HG03571 (cell line): ENCODE measurements around the gene UNC5B.
"Not testable (repeated sequence)": the region's sequence is repeated elsewhere in the genome, so short reads cannot be mapped to it uniquely, and the experiment has no call there.

Experiments used
- ATAC-seq: cut with Tn5 transposase; IDR thresholded peaks from one replicate; pipeline ENCODE4 v1.9.1; 2021; ENCODE audit not compliant: unreplicated experiment

Gene UNC5B

DNA sequence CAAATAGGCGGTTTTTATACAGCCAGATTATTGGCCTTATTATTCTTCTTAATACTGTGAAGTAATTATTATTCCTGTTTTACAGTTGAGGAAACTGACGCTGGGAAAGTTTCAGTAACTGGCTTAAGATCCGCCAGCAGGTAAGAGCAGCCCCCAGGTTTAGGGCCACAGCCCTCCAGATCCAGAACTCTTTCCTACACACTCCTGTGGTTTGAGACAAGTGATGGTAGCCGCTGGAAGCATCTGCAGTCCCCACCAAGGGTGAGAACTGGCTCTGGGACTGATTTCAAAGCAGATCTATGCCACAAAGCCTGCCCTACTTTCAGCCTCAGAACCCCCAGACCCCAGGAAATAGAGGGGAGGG is 3.0 kb upstream of the UNC5B start:
- ATAC-seq, result no peak

DNA sequence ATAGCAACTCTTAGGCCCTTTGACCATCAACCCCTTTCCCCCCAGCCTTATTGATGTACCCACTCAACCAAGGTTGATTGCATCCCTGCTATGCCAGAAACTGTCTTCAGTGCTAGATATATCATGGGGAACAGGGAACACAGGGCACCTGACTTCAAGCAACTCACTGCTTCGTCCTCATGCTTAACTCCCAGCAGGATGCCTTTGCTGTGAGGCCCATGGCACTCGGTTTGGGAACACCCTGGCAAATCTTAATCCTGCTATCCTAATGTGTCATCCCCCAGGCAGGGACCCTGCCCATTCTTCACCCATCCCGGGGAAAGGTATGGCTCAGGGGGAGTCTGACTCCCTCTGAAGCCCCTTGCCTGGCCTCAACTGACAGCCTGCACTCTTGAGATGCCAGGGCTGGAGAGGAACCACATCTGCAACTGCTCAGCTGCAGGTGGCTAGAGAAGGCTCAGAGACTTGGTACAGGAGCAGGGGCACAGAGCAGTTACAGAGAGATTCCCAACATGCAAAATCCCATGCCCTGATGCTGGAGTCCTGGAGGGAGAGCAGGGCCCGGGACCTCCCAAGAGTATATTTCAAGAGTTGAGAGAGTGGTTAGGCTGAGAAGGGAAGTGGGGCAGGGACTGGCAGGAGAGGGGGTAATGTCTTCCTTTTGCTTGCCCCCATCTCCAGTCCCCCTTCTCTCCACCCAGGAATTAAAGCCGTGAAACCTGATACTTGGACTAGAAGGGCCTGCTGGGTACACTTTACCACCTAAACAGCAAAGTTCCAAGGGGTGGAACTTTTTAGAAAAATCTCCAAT is 2.4 kb upstream of the UNC5B start:
- ATAC-seq, result no peak

DNA sequence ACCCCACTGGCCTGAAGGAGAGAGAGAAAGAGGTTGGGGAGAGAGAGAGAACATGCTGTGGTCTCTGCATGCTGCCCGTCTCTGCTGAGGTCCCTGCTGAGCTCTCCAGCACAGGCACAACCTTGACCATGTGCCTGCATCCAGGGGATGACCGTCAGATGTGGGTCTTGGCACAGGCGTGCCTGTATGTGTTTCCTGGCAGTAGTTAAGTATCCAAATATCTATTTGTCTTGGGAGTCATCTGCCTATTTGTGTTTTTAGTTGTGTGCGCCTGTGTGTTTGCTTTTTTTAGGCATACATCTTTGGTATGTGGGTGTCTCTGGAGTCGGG is 1.9 kb upstream of the UNC5B start:
- ATAC-seq, result no peak

DNA sequence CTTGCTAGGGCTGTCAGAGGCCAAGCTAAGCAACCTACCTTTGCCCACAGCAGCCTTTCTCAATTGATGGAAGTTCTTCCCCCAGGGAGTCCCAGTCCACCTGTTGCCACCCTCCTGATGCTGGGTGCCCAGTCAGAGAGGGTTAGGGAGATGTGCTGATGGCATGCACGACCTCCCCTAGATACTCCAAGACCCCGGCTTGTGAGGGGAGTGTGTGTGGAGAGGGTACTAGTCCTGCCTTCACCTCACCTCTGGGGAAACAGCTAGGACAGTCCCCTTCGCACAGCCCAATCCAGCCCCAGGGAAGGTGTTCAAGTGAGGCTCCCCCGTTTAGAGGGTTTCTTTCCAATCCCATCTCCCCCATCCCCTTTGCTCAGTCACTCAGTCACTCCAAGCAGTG is 1.3 kb upstream of the UNC5B start:
- ATAC-seq, result no peak

DNA sequence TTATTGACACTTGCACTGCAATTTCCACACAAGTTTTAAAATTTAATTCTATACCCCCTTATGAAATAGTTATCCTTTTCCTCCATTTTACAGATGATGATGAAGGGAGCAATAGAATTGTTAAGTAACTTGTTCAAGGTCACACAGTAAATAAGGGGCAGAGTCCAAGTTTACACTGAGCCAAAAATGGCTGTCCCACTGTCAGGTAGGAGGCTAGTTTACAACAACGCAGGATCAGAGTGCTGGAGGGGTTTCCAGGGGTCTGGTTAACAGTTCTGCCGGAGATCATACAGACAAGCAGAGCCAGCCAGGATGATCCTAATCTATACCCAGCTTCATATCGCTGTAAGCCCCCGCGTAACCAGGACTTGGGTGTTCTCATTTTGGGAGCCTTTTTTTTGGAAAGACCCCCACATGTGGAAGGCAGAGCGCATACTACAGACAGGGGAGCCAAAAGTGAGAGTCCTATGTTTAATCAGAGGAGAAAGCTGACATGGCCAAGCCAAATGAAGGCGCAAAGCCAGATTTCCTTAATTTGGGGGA is 524 bp upstream of the UNC5B start:
- no peak for ATAC-seq

DNA sequence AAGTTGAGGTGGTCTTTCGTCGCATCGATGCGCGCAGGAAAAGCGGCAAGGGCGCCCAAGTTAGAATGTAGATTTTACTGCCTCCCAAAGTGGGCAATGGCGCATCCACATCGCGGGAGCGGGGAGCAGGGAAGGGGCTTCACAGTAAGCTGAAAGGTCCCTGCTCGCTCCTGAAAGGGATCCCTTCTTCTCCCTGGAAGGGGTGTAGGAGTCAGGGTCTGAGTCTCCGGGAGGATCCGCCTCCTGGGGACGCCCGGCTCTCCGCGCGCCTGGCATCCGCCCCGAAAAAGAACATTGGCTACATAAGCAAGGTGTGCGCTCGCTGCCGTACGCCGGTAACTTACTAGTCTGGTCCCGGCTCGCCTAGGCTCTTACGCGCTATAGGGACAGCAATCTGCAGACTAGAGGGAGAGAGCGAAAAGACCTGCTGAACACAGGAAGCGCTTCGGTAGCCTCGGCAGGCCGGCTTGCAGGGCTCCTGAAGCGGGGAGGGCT is 804 bp downstream of the UNC5B start:
- no peak for ATAC-seq

DNA sequence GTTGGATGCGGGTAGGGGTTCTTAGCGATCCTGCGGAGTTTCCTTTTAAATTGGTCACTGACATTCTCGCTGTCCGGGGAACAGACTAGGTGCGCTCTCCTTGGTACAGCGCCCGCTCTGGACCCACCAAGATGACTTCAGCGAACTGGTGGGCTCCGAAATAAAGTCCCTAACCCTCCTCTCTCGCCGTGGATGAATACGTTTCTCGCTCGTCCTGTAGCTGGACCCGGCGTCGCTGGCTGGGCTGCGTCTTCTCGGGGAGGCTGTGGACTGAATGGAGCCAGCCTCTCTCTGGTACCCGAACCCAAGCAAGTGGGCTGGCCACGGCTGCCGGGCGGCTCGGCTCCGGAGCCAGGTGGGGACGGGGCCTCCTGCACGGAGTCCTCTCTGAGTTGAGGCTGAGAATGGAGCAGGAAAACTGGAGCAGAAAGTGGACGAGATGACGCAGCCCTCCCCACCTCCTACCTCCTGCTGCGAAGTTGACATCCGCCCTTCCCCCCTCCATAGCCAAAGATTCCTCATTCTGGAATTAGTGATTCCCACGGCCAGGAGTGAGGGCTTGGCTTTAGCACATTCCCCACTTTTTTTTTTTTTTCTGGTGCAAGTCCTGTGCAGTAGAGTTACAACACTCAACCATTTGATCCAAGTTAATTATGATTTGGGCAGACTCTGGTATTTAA is 1.5 kb downstream of the UNC5B start:
- ATAC-seq, result no peak

DNA sequence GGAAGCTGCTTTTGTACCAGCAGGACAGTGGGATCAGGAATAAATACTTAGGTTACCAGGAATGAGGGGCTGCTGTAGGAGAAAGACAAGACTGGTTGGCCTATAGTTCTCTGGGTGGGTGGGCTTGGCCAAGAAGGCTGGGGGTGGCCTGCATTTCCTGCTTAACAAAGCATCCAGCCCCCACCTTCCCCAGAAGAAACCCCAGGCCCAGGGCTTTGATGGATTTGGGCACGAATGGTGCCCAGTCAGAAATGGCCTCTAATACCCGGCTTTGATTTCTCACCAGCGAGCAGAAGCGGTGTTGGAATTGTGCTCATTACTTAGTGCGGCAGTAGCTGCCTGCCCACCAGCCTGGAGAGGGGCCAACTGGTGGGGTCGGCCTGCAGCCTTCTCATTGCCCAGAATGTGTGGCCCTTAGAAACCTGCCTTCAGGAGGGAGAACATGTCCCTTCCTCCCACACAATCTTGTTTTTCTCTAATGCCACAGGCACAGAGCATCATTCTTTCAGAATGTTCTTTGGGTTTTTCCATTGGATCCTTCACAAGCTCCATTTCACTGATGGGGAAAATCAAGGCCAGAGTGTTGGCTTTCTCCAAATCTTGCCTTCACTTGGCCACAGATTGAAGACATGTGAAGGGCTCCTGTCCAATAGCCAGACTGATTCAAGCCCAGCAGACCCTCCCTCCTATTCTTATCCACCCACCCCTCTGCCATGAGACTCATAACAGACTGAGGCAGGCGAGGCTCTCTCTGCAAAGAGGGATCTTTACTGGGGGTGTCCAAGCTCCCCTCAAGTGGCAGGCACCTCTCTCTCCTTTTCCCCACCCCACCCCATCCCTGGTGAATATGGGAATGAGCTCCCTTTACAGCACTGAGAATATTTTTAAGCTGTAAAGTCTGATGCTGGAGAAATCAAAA is 2.5 kb downstream of the UNC5B start:
- no peak for ATAC-seq

DNA sequence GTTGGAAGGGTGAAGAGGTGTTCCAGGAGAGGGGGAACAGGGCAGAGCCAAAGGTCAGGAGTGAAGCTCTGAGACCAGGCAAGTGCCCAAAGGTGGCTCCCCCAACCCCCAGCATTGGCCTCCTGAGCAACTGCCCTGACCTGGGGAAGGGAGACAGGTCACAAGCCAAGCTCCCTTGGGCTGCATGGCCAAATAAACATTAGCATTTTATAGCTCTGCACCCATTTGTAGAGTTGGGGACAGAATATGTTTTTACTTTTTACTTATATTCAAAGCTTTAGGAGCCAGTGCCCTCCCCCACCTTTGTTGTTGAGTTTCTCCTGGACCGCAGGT is 4.0 kb downstream of the UNC5B start:
- no peak for ATAC-seq

DNA sequence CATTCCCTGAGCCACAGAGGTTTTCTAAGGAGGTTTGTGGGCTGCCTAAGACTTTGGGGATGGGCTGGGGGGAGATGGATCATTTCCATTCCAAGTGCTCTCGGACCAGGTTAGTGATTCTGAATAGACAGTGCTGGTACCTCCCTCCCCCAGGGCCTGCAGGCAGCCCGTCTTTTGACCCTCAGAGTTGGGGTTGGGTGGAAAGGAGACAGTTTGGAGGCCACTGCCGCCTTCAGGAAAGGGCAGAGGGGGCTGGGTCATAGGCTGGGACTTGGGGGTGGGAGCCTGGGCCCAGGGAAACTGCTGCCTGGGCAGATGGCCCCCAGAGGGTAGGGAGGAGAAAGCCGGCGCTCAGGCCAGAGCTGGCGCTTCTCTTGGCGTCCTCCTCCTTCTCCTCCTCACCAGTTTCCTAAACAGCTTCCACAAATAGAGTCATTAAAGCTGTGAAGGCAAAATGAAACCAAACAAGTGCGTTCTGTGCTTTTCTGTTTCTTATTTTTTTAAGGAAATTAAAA is 4.4 kb downstream of the UNC5B start:
- no peak for ATAC-seq

DNA sequence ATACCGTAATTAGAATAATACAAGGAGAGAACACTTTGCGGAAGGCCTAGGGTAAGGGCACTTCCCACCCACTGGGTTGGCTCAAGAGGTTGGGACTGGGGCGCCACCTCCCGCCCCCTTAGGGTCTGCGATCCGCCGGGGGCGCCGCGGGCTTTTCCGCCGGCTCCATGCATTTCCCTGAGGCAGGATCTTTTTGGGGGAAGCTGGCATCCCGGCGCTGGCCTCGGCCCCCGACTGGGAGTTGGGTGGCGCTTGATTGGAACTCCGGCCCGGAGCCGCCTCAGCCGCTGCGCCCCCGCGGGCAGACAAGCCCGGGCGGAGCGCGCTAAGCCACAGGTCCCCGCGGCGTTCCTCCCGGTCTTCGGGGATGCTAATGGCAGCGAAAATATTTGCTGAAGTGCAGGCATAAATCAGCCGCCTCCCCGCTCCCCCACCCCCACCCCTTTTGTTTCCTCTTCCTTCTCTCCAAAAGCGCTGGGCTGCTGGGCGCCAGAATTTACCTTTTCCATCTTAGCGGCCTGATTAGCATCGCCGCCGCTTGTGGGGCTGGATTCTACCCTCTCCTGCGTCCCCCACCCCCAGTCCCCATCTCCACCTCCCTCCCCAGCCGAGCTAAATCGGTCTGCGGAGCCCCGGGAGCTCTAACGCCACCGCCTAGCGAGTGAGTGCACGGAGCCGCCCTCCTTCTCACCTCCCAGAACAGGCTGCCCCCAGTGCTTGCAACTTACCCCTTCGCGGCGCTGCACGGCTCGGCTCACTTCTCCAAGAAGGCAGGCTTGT is 5.1 kb downstream of the UNC5B start:
- ATAC-seq, result no peak

DNA sequence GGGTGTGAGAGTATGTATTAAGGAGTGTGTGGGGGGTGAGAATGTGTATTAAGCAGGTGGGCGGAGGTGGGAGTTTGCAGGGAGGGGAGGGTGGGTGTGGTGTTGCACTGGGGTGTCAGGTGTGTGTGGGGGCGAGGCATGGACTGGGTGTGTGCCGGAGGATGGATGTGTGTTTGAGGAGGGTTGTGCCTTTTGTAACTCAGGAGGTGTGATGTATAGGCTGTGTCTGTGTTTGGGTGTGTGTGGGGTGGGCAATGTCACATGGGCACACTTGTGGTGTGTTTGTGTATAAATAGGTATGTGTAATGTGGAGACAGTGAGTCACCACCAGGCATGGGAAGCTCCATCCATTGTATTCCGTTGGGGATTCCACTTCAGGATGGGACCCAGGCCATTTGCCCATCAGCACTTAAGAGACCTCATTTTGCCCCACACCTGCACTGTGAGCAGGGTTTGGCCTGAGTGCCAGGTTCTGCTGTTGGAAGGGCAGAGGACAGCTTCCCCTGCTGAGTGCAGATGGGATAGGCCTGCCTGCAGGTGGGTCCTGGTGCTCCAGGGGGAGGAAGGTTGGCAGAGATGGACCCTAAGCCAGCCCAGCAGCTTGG is 5.8 kb downstream of the UNC5B start:
- no peak for ATAC-seq

DNA sequence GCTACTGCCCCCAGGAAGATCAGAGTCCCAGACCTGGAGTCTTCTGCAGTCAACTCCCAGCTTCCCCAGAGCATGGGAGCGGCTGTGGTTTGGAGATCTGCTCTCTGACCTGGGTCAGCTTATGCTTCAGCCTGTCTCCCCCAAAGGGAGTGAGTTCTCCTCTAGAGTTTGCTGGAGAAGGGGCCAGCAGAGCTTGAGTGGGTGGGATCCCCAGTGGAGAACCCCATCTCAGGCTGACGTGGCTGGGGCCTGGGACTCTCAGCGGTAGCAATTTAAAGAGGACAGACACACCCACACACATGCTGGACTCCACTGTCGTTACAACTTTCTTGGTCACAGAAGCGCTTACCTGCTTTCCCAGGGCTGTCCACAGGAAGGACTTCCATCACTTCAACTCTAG is 6.3 kb downstream of the UNC5B start:
- no peak for ATAC-seq

DNA sequence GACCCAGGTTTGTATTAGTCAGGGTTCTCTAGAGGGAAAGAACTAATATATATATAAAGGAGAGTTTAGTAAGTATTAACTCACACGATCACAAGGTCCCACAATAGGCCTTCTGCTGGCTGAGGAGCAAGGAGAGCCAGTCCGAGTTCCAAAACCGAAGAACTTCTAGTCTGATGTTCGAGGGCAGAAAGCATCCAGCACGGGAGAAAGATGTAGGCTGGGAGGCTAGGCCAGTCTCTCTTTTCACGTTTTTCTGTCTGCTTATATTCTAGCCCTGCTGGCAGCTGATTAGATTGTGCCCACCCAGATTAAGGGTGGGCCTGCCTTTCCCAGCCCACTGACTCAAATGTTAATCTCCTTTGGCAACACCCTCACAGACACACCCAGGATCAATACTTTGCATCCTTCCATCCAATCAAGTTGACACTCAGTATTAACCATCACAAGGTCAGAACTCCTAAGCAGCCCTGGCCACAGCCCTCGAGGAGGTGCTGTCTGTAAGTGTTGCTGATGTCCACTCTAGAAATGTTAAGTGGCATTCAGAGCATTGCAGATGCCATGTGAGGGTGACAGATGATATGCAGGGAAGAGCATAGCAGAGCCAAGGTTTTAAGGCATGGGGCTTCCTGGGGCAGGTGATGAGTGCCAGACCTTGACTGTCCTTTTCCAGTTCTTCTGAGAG is 7.0 kb downstream of the UNC5B start:
- ATAC-seq, result not testable (repeated sequence)

DNA sequence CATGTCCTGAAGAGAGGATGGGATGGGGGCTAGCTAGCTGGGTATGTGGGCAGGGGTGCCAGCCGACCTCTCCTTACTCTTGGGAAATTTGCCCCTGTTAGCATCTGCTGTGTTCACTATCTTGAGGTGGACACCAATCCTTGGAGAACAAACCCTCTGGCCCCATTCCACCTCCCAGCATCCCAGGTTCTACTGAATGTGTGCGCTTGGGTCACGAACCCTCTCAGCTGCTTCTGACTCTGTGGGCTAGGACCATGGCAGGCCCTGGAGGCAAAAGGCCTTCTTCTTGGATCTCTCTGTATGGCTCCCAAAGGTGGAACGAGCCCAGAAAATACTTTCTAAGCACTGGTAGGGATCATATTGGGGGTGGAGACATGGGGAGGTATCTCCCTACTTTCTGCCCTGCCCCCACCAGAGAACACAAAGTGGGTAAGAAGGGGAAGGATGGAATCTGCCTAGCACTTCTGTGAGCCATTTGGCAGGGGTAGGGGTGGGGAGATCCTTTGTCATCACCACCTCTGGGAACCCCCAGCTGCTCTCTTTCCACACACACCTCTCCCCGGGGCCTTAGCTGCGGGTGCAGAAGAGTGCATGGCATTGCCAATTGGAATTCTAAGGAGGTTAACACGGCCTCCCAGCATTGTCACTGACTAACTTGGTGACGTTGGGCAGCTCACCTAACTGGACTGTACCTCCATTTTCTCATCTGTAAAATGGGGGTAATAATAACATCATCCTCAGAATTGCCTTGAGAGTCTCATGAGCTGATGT is 7.7 kb downstream of the UNC5B start:
- no peak for ATAC-seq

DNA sequence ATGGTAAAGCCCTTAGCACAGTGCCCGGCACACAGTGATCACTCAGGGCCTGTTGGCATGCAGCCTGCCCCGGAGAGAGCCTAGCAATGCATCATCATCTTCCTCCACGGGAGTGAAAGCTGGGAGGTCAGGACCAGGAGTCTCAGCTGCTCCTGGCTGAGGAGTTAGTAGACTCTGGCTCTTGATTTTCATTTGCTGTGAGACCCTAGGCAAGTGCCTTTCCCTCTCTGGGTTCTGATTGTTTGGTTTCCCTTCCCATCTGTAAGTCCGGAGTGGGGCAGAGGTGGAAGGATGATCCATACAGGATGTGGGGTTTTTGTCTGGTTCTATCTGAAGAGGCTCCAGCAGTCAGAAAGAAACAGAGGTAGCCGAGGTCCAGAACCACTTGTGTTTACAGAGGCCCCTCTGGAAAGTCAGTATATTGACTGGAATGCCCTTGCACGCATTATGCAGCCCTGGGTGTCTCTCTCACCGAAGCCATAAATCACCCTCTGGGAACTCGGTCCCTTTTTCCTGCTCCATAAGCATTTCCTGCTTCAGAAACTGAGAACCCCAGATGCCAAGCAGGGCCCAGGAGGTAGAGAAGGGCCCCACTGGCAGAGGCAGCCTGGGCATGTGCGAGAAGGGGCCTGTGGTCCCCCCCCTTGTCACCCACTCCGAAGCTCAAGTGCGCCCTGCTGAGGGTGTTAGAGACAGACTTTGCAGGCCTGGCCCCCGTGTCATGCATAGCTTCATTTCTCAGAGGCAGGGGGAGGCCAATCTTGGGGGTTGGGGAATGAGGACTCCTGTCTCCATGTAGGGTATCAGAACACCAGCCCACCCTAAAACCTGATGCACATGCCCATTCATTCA is 8.5 kb downstream of the UNC5B start:
- no peak for ATAC-seq

DNA sequence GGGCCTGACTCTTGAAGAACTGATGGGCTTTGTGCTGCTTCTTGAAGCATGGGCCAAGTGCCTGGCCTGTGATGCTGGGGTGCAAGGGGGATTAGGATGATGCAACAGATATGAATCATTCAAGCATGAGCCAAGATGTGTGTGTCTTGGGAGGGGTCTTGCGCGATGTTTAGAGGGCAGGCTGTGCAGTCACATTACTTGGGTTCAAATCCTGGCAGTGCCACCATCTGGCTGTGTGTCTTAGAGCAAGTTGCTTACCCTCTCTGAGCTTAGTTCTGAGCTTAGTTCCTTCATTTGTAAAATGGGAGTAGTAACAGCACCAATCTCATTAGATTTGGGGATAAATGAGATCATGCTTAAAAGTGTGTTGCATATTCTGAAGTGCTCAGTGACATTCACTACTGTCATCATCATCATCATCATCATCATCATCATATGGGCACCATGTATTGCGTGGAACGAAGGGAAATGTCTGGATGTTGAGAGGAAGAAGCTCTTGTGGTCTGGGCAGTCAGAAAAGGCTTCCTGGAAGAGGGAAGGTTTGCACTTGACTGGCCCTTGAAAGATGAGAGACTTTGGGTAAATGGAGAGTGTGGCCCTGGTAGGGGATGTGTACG is 9.3 kb downstream of the UNC5B start:
- no peak for ATAC-seq
